NCI-H510A treated with DMSO at 0.1 percent for 48 hours (cell line): ENCODE data around the gene TLE3.

Experiments used
- DNase-seq: peaks from one replicate; lab custom pipeline; 2025; lab: John Stamatoyannopoulos, UW

TLE3 gene

GRCh38 chr15:70048578-70049514 is 48.9 kb downstream of the TLE3 start:
- no peak for DNase-seq

DNA sequence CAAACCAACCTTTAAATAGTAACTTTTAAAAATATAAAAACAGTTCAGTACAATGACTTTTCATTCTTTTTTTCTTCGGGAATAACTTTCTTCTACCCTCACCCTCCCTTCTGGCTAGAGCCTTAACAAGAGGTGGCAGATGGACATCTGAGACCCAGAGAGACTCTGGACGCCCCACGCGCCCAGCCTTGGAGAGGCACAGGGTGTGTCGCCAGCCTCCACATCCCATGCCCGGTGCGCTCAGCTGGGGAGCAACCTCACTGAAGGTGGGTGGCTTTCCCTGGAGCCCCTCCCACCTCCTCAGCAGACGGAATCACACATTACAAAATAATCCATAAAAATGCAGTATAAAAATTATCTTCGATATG is 49.5 kb downstream of the TLE3 start:
- no peak for DNase-seq

GRCh38 chr15:70047386-70048197 is 50.1 kb downstream of the TLE3 start:
- no peak for DNase-seq

DNA sequence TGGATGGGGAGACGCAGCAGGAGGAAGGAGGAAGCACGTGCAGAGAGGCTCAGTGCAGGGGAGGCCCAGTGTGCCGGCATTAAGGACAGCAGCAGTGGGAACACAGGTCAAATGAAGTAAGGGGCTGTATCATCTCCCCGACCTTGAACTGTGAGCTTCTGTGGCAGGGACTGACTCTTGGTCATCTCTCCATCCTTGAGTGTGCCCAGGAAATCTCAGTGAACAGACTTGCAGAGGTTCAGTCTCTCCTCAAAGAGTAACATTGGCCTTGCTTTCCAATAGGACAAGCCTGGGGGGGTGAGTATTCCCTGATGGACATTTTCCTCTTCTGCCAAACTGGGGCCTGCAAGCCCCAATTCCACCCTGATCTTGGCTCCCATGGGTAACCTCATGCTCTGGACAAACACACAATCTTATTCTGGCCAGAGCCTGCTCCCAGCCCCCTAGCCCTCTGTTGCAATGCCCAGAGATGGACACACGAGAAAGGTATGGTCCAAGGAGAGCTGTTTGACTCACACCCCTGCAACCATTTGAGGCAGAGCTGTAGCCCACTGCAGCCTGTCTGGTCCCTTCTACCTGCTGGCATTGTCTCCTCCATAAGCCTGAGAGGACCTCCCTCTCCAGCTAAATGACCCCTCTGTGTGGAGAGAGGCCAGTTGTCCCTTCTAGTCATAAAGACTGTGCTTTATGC is 50.9 kb downstream of the TLE3 start:
- DNase-seq, result no peak

GRCh38 chr15:70045045-70045444 is 52.7 kb downstream of the TLE3 start:
- DNase-seq, result no peak

DNA sequence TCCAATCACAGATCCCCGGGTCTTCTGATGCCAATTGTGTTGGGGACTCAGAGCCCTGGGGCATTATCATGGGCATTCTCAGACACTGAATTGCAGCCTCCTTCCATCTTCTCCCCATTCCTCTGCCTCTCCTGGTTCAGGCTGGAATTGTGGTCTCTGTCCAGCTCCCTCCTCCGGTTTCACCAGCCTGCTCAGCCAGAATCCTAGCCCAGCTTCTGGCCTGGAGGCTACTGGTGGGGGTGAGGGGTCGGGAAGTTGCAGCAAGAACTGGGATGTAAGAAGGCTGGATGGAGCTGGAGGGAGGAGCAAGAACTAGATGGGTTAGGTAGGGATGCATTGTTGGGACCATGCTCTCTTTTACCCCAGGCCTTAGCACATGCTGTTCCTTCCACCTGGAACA is 53.5 kb downstream of the TLE3 start:
- no peak for DNase-seq

GRCh38 chr15:70043590-70043989 is 54.1 kb downstream of the TLE3 start:
- no peak for DNase-seq

DNA sequence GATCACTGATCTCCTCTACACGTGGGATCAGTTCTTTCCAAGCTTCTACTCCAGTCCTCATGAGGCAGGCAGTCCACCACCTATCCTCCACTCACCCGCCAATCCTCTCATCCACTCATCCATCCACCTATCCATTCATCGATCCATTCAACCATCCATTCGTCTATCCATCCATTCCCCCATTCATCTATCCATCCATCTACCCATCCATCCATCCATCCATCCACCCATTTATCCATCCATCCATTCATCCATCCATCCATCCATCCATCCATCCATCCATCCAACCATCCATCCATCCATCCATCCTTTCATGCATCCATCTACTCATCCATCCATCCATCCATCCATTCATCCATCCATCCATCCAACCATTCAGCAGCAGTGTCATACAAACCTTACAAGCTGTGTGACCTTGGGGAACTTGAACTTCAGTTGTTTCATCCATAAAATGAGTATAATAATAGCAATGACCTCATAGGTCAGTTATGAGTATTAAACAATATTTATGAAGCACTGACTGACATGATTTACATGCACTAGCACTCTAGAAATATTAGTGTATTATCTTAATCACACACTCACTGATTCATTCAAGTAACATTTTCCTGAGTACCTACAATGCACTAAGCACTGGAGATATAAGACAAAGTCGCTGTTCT is 55.0 kb downstream of the TLE3 start:
- no peak for DNase-seq

- DNase-seq, result no peak
Observed at GRCh38 chr15:70039917-70040316, 57.8 kb downstream of the TLE3 start.

GRCh38 chr15:70038730-70039392 is 58.9 kb downstream of the TLE3 start:
- DNase-seq, result no peak

DNA sequence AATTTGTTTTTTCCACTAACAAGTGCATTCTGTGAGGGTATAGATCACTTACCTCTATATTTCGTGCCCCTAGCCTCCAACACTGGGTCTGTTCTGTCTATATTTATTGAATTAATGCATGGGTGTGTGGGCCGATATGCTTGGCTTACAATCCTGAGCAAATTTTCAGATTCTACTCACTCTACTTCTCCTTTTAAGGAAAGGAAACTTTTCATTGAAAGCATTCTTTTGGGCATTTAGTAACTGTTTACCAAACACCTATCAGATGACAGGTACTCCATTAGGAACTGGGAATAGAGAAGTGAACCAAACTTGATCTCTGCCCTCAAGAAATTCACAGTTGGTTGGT is 60.5 kb downstream of the TLE3 start:
- DNase-seq, result no peak

GRCh38 chr15:70036585-70037291 is 61.0 kb downstream of the TLE3 start:
- peak; percentile 76 for DNase-seq

DNA sequence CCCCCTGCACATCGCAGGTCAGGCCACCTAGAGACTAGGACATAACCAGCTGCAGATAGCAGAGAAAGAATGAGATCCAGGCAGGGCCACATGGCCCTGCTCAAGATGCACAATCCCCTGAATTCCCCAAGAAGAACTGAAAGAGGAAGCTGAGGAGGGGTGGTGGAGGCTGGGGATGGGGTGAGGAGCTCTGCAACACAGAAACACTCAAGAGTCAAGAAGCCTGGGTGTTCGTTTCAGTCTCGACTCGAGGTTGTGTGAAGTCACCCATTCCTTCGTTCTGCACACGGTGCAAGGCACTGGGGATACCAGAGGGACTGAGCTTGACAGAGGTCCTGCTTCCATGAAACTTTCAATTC is 62.0 kb downstream of the TLE3 start:
- DNase-seq, result no peak

GRCh38 chr15:70035051-70035718 is 62.5 kb downstream of the TLE3 start:
- no peak for DNase-seq

GRCh38 chr15:70034596-70034995 is 63.1 kb downstream of the TLE3 start:
- no peak for DNase-seq

- no peak for DNase-seq
Observed at GRCh38 chr15:70034141-70034540, 63.6 kb downstream of the TLE3 start.

DNA sequence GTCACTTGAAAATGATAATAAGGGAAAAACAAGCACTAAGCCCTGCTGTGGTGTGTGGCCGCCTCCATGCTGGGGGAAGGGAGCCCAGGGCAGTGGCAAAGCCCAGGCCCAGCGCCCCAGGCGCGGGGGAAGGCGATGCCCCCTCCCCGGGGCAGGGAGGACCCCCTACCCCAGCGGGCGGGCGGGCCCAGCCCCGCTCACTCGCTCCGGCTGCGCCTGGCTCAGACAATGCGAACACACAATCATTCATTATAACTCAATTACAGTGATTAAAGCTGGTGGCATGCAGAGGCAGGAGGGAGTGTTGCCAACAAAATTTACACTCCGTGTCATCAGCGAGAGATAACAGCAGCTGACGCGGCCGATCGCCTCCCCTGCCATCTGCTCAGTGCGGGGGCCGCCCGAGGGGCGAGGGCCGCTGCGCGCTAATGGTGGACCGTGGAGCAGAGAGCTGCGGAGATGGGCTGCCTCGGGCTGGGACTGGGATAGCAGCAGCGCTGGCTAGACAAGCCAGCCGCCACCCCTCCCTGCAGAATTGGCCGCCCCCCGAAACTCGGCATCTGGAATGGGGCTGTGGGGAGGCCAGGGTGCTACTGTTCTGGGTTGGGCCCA is 64.1 kb downstream of the TLE3 start:
- DNase-seq, result no peak

DNA sequence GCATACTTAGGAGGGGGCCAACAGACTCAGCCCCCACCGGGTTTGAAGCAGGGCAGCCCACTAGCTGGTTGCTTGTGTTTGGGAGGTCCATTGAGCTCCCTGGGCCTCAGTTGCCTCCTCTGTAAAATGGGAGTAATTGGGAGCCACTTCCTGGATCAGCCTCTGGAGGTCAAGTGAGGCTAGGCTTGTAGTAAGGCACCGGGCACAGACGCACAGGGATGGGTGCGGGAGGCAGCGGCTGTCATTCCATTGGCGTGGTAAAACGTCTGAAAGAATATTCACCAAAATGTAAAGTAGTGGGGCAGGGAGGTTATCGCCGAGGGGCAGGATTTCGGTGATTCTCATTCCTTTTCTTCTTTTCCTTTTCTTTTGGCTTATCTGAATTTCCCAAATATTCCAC is 64.6 kb downstream of the TLE3 start:
- DNase-seq, result no peak

DNA sequence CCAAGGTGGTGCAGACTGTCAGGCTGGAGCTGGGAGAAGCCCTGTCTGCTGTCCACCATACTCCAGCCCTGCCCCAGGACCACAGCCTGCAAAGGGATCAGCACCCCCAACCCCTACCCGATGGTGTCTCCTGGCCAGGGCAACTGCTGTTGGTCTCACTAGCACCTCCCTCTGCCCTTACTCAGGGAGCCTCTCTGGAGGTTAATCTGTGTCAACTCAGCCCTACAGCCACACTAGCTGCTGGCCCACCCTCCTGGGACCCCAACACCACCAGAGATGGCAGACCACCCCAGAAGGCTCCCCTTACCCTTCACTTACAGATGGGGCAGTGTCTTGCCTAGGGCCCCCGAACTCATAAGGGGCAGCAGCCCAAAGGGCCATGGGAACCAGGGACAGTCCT is 65.2 kb downstream of the TLE3 start:
- DNase-seq, result no peak

GRCh38 chr15:70031713-70032112 is 66.0 kb downstream of the TLE3 start:
- no peak for DNase-seq
